ENCODE data around the gene PCCA.

PCCA gene

GRCh38 chr13:100532090-100532766 is 443.3 kb downstream of the PCCA start:
- H3K9me2 ChIP-seq (ENCODE audit: low read depth, low read length) = no peaks in the 10 kb centered on the region
- H3K79me2 ChIP-seq (ENCODE audit: insufficient read depth, low read length) = no peaks in the 10 kb centered on the region
- H3K27me3 ChIP-seq (ENCODE audit: insufficient read depth, low read length) = no peaks in the 10 kb centered on the region
- no peaks in the 10 kb centered on the region for H3K36me3 ChIP-seq (ENCODE audit: insufficient read depth, low read length)
- no peak overlapping the region for H3K9ac ChIP-seq (ENCODE audit: low read length)
- no peak overlapping the region for H3K4me3 ChIP-seq (ENCODE audit: low read depth, low read length, poor library complexity, severe bottlenecking)
- no peak overlapping the region for H3K4me2 ChIP-seq (ENCODE audit: low read length)
- no peaks in the 10 kb centered on the region for H4K20me1 ChIP-seq (ENCODE audit: insufficient read depth, low read length)
- H3K9me3 ChIP-seq (ENCODE audit: low read length) = no peaks in the 10 kb centered on the region
- no peaks in the 10 kb centered on the region for H3K4me1 ChIP-seq (ENCODE audit: insufficient read depth, low read length, severe bottlenecking)
- H3F3A ChIP-seq (ENCODE audit: insufficient read depth, low read length) = no peaks in the 10 kb centered on the region
- H3K27ac ChIP-seq (ENCODE audit: low read depth, low read length, poor library complexity, severe bottlenecking) = no peak overlapping the region
- no peak overlapping the region for H2AFZ ChIP-seq (ENCODE audit: low read length)
- no peak for TF ChIP-seq EZH2 (IDR thresholded peaks at IDR 0.05; ENCODE audit: borderline replicate concordance, low read length)
- no peak for TF ChIP-seq CTCF (IDR thresholded peaks at IDR 0.05; ENCODE audit: low read length)

- no peak overlapping the region for H2AFZ ChIP-seq (ENCODE audit: low read length)
- H3K27ac ChIP-seq (ENCODE audit: low read depth, low read length, poor library complexity, severe bottlenecking) = no peak overlapping the region
- no peak overlapping the region for H3K4me3 ChIP-seq (ENCODE audit: low read depth, low read length, poor library complexity, severe bottlenecking)
- no peaks in the 10 kb centered on the region for H3K9me2 ChIP-seq (ENCODE audit: low read depth, low read length)
- no peak overlapping the region for H3K4me2 ChIP-seq (ENCODE audit: low read length)
- no peaks in the 10 kb centered on the region for H4K20me1 ChIP-seq (ENCODE audit: insufficient read depth, low read length)
- no peak overlapping the region for H3K9ac ChIP-seq (ENCODE audit: low read length)
- no peaks in the 10 kb centered on the region for H3K36me3 ChIP-seq (ENCODE audit: insufficient read depth, low read length)
- no peaks in the 10 kb centered on the region for H3K27me3 ChIP-seq (ENCODE audit: insufficient read depth, low read length)
- no peak for TF ChIP-seq EZH2 (IDR thresholded peaks at IDR 0.05; ENCODE audit: borderline replicate concordance, low read length)
- TF ChIP-seq CTCF (IDR thresholded peaks at IDR 0.05; ENCODE audit: low read length) = no peak
- H3K4me1 ChIP-seq (ENCODE audit: insufficient read depth, low read length, severe bottlenecking) = no peaks in the 10 kb centered on the region
- no peaks in the 10 kb centered on the region for H3K79me2 ChIP-seq (ENCODE audit: insufficient read depth, low read length)
- H3F3A ChIP-seq (ENCODE audit: insufficient read depth, low read length) = no peaks in the 10 kb centered on the region
- no peaks in the 10 kb centered on the region for H3K9me3 ChIP-seq (ENCODE audit: low read length)
Observed at GRCh38 chr13:100532836-100533435, 444.0 kb downstream of the PCCA start.

GRCh38 chr13:100533588-100534041 is 444.7 kb downstream of the PCCA start:
- H3K27ac ChIP-seq (ENCODE audit: low read depth, low read length, poor library complexity, severe bottlenecking) = no peak overlapping the region
- no peaks in the 10 kb centered on the region for H3K4me1 ChIP-seq (ENCODE audit: insufficient read depth, low read length, severe bottlenecking)

More at GRCh38 chr13:100533588-100534041, 444.7 kb downstream of the PCCA start:
- Histone ChIP-seq H3K79me2 (ENCODE audit: insufficient read depth, low read length) (no peaks in the 10 kb centered on the region), H2AFZ (ENCODE audit: low read length) (no peak overlapping the region), H3F3A (ENCODE audit: insufficient read depth, low read length) (no peaks in the 10 kb centered on the region), H3K9me2 (ENCODE audit: low read depth, low read length) (no peaks in the 10 kb centered on the region), H3K4me3 (ENCODE audit: low read depth, low read length, poor library complexity, severe bottlenecking) (no peak overlapping the region), H3K27me3 (ENCODE audit: insufficient read depth, low read length) (no peaks in the 10 kb centered on the region), H3K4me2 (ENCODE audit: low read length) (no peak overlapping the region), H3K36me3 (ENCODE audit: insufficient read depth, low read length) (no peaks in the 10 kb centered on the region), H3K9me3 (ENCODE audit: low read length) (no peaks in the 10 kb centered on the region), H4K20me1 (ENCODE audit: insufficient read depth, low read length) (no peaks in the 10 kb centered on the region), H3K9ac (ENCODE audit: low read length) (no peak overlapping the region)
- TF ChIP-seq CTCF (IDR thresholded peaks at IDR 0.05; ENCODE audit: low read length) = no peak
- TF ChIP-seq EZH2 (IDR thresholded peaks at IDR 0.05; ENCODE audit: borderline replicate concordance, low read length) = no peak

Data from OCI-LY1 (cell line).